ENCODE results near the gene FAM117A.

Gene FAM117A

DNA sequence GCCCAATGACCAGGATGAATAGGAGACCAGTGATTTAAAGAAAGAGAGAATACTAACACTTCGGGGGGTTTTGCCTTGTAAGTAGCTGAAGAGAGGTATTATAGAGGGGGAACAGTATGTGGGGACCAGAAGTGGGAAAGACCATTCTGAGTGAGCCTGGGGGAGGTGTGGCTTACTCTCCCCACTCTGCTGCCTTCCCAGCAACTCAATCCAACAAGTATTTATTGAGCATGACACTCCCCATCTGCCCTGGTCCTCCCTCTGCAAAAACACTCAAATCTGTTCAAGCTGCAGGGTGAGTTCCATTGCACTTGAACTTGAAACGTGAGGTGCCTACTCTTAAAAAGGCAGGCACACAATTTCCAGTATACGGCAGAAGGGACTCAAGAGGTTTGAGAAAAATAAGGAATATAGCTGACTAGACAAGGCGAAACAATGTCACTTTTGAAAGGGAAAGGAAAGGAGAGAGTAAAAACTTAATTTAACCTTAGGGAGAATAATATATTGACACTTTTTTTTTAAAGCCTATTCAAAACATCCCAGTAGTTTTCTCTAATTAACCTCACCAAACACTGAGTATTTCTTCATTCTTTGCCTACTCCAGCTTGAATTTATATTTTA is 8.2 kb downstream of the FAM117A start:
- Histone ChIP-seq H3K79me2 (ENCODE audit: control insufficient read depth, low read length) (no peaks in the 10 kb centered on the region), H3K27ac (ENCODE audit: low read depth, low read length) (no peak overlapping the region), H3K36me3 (ENCODE audit: control insufficient read depth, low read length) (no peaks in the 10 kb centered on the region), H3K9me3 (ENCODE audit: control insufficient read depth, insufficient read depth, low read length) (no peaks in the 10 kb centered on the region), H3K27me3 (ENCODE audit: control insufficient read depth, low read length) (no peaks in the 10 kb centered on the region), H4K20me1 (ENCODE audit: control insufficient read depth, insufficient read depth, low read depth, low read length) (no peaks in the 10 kb centered on the region), H3F3A (ENCODE audit: control insufficient read depth, insufficient read depth) (no peaks in the 10 kb centered on the region), H3K9me2 (replicated peaks; ENCODE audit: control insufficient read depth, low read length) (no peaks in the 10 kb centered on the region), H3K4me2 (ENCODE audit: low read length) (no peak overlapping the region), H3K4me3 (ENCODE audit: low read length) (no peak overlapping the region), H3K4me1 (ENCODE audit: control insufficient read depth, low read length) (peaks cover 13% of the 10 kb centered on the region)
- TF ChIP-seq CTCF (IDR thresholded peaks at IDR 0.05; ENCODE audit: low read depth, low read length, poor library complexity, severe bottlenecking) (no peak), EZH2phosphoT487 (IDR thresholded peaks at IDR 0.05; ENCODE audit: borderline replicate concordance, low read length) (no peak)

- no peak for TF ChIP-seq CTCF (IDR thresholded peaks at IDR 0.05; ENCODE audit: low read depth, low read length, poor library complexity, severe bottlenecking)
- TF ChIP-seq EZH2phosphoT487 (IDR thresholded peaks at IDR 0.05; ENCODE audit: borderline replicate concordance, low read length): no peak
- peaks cover 6% of the 10 kb centered on the region for H3K4me1 ChIP-seq (ENCODE audit: control insufficient read depth, low read length)
- no peaks in the 10 kb centered on the region for H3K9me3 ChIP-seq (ENCODE audit: control insufficient read depth, insufficient read depth, low read length)
- no peaks in the 10 kb centered on the region for H3K9me2 ChIP-seq (replicated peaks; ENCODE audit: control insufficient read depth, low read length)
- H3F3A ChIP-seq (ENCODE audit: control insufficient read depth, insufficient read depth): 0 out of 2 replicates have a peak, but pooled peaks cover under 1% of the 10 kb centered on the region
- H3K79me2 ChIP-seq (ENCODE audit: control insufficient read depth, low read length): no peaks in the 10 kb centered on the region
- no peak overlapping the region for H3K4me2 ChIP-seq (ENCODE audit: low read length)
- peaks cover 2% of the 10 kb centered on the region; the same call in 1 of the 2 replicates for H3K36me3 ChIP-seq (ENCODE audit: control insufficient read depth, low read length)
- no peak overlapping the region for H3K27ac ChIP-seq (ENCODE audit: low read depth, low read length)
- H4K20me1 ChIP-seq (ENCODE audit: control insufficient read depth, insufficient read depth, low read depth, low read length): no peaks in the 10 kb centered on the region
- no peak overlapping the region for H3K4me3 ChIP-seq (ENCODE audit: low read length)
- no peaks in the 10 kb centered on the region for H3K27me3 ChIP-seq (ENCODE audit: control insufficient read depth, low read length)
Observed at GRCh38 chr17:49753959-49754391, 10.0 kb downstream of the FAM117A start.

- TF ChIP-seq CTCF (IDR thresholded peaks at IDR 0.05; ENCODE audit: low read depth, low read length, poor library complexity, severe bottlenecking): no peak
Observed at GRCh38 chr17:49752508-49752907, 11.4 kb downstream of the FAM117A start.

More at GRCh38 chr17:49752508-49752907, 11.4 kb downstream of the FAM117A start:
- no peak overlapping the region for H3K4me2 ChIP-seq (ENCODE audit: low read length)
- H3K4me1 ChIP-seq (ENCODE audit: control insufficient read depth, low read length): peaks cover 20% of the 10 kb centered on the region
- no peak overlapping the region for H3K27ac ChIP-seq (ENCODE audit: low read depth, low read length)
- H3K27me3 ChIP-seq (ENCODE audit: control insufficient read depth, low read length): no peaks in the 10 kb centered on the region
- H3K4me3 ChIP-seq (ENCODE audit: low read length): no peak overlapping the region
- H3K9me3 ChIP-seq (ENCODE audit: control insufficient read depth, insufficient read depth, low read length): no peaks in the 10 kb centered on the region
- H4K20me1 ChIP-seq (ENCODE audit: control insufficient read depth, insufficient read depth, low read depth, low read length): no peaks in the 10 kb centered on the region
- no peaks in the 10 kb centered on the region for H3K9me2 ChIP-seq (replicated peaks; ENCODE audit: control insufficient read depth, low read length)
- peaks cover 13% of the 10 kb centered on the region for H3K36me3 ChIP-seq (ENCODE audit: control insufficient read depth, low read length)
- H3F3A ChIP-seq (ENCODE audit: control insufficient read depth, insufficient read depth): 0 out of 2 replicates have a peak, but pooled peaks cover 3% of the 10 kb centered on the region
- H3K79me2 ChIP-seq (ENCODE audit: control insufficient read depth, low read length): no peaks in the 10 kb centered on the region

All from DOHH2 (cell line).